ENCODE measurements around the gene FBXW4. TPM values are rescaled to one million over a fixed set of nuclear protein-coding genes. Genes with fewer than 3 reads are reported as not detected.

The FBXW4 gene
- total and polyA plus RNA-seq, 10 of the 15 experiments (the other 5 are each of a cell fraction or from before 2014, with no cell fraction given) = 5.7 to 42.0 (median 27.5) TPM

DNA sequence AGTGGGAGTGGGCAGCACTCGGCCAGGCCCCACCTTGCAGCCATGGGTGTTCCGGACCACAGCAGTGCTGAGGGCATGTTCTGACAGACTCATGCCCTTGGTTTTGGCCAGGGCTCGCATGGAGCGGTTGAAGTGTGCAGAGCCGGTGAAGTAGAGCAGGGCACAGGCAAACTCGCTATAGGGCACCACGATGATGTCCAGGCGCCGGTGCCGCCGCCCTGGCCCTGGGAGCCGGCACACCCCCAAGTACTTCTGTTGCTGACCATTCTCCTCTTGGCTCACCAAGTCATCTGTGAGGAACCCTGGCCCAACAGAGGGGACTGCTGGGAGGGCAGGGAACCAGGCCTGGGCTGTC, 115.5 kb downstream of the FBXW4 start:
- Histone ChIP-seq H3K9me3 (replicated peaks; ENCODE audit: control insufficient read depth, insufficient read depth, low read length) (no peaks in the 10 kb centered on the region), H4K20me1 (ENCODE audit: control insufficient read depth, insufficient read depth) (no peaks in the 10 kb centered on the region), H2AFZ (ENCODE audit: control insufficient read depth, low read depth, low read length) (no peak overlapping the region), H3K4me3 (no peak overlapping the region), H3K36me3 (ENCODE audit: control insufficient read depth in 2 of 2, insufficient read depth in 2 of 2, low read length in 1 of 2) (peaks cover 2 to 3% of the 10 kb centered on the region in 2 experiments; a peak in 3 of 4 replicates), H3K27ac (ENCODE audit: control insufficient read depth, insufficient read depth) (no peak overlapping the region), H3K27me3 (replicated peaks in 1 of 2; ENCODE audit: control insufficient read depth in 2 of 2, insufficient read depth in 2 of 2, low read length in 1 of 2) (no peaks in the 10 kb centered on the region), H3K4me2 (ENCODE audit: control insufficient read depth, insufficient read depth) (no peak overlapping the region), H3K79me2 (ENCODE audit: control insufficient read depth, insufficient read depth, low read length) (no peaks in the 10 kb centered on the region), H3K4me1 (ENCODE audit: control insufficient read depth, insufficient read depth, low read length) (no peaks in the 10 kb centered on the region), H3K9ac (ENCODE audit: control insufficient read depth, insufficient read depth, low read length) (no peak overlapping the region)
- in situ Hi-C loops (cut with MboI) (no loop called here), intact Hi-C loops (cut with micrococcal nuclease; ENCODE audit: unreplicated experiment) (no loop called here)
- FAIRE-seq (no peak), DNase-seq (ENCODE audit: low read depth, low spot score) (no peak), ATAC-seq (no peak)
- ChIA-PET CTCF (interaction anchor here (1.0 to 2.4 kb wide), 2 partner anchors 11 to 365 kb away, joined by 3 to 6 read pairs; no protein-coding TSS in a partner anchor), RAD21 (ENCODE audit: unreplicated experiment) (no interaction called here), SMC1A (ENCODE audit: uncharacterized antibody, unreplicated experiment) (interaction anchor here (0.9 to 1.1 kb wide), 2 partner anchors 9 to 11 kb away, joined by 3 read pairs; no protein-coding TSS in a partner anchor), POLR2A (no interaction called here)
- TF ChIP-seq, protein P1, sequence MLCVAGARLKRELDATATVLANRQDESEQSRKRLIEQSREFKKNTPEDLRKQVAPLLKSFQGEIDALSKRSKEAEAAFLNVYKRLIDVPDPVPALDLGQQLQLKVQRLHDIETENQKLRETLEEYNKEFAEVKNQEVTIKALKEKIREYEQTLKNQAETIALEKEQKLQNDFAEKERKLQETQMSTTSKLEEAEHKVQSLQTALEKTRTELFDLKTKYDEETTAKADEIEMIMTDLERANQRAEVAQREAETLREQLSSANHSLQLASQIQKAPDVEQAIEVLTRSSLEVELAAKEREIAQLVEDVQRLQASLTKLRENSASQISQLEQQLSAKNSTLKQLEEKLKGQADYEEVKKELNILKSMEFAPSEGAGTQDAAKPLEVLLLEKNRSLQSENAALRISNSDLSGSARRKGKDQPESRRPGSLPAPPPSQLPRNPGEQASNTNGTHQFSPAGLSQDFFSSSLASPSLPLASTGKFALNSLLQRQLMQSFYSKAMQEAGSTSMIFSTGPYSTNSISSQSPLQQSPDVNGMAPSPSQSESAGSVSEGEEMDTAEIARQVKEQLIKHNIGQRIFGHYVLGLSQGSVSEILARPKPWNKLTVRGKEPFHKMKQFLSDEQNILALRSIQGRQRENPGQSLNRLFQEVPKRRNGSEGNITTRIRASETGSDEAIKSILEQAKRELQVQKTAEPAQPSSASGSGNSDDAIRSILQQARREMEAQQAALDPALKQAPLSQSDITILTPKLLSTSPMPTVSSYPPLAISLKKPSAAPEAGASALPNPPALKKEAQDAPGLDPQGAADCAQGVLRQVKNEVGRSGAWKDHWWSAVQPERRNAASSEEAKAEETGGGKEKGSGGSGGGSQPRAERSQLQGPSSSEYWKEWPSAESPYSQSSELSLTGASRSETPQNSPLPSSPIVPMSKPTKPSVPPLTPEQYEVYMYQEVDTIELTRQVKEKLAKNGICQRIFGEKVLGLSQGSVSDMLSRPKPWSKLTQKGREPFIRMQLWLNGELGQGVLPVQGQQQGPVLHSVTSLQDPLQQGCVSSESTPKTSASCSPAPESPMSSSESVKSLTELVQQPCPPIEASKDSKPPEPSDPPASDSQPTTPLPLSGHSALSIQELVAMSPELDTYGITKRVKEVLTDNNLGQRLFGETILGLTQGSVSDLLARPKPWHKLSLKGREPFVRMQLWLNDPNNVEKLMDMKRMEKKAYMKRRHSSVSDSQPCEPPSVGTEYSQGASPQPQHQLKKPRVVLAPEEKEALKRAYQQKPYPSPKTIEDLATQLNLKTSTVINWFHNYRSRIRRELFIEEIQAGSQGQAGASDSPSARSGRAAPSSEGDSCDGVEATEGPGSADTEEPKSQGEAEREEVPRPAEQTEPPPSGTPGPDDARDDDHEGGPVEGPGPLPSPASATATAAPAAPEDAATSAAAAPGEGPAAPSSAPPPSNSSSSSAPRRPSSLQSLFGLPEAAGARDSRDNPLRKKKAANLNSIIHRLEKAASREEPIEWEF (IDR thresholded peaks at IDR 0.05; ENCODE audit: insufficient replicate concordance, low read depth, low read length) = no peak
- TF ChIP-seq MEF2B (IDR thresholded peaks at IDR 0.05; ENCODE audit: partially characterized antibody, poor library complexity, severe bottlenecking) (no peak), HCFC1 (IDR thresholded peaks at IDR 0.05; ENCODE audit: low read length) (no peak), IKZF1 (conservative IDR thresholded peaks at IDR 0.05) (no peak), NFYA (IDR thresholded peaks at IDR 0.05; ENCODE audit: borderline replicate concordance, low read depth, low read length) (no peak), RCOR1 (conservative IDR thresholded peaks at IDR 0.05; ENCODE audit: low read depth, low read length) (no peak), ZZZ3 (IDR thresholded peaks at IDR 0.05; ENCODE audit: control insufficient read depth, insufficient read length, low read depth) (no peak), NFXL1 (IDR thresholded peaks at IDR 0.05; ENCODE audit: borderline replicate concordance) (no peak)
- TF ChIP-seq, protein P2, sequence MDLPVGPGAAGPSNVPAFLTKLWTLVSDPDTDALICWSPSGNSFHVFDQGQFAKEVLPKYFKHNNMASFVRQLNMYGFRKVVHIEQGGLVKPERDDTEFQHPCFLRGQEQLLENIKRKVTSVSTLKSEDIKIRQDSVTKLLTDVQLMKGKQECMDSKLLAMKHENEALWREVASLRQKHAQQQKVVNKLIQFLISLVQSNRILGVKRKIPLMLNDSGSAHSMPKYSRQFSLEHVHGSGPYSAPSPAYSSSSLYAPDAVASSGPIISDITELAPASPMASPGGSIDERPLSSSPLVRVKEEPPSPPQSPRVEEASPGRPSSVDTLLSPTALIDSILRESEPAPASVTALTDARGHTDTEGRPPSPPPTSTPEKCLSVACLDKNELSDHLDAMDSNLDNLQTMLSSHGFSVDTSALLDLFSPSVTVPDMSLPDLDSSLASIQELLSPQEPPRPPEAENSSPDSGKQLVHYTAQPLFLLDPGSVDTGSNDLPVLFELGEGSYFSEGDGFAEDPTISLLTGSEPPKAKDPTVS (IDR thresholded peaks at IDR 0.05; ENCODE audit: low read depth, low read length) = no peak
- no TSS peak for BruUV-seq (replicated peaks)
- 98% methylated on average over 12 of the region's 12 CpGs for WGBS (ENCODE audit: insufficient coverage, insufficient replicate concordance, low lambda C conversion rate, missing lambda C conversion rate)

Measured in GM12878 (cell line).